KMS-11 (cell line): ENCODE results near the gene NT5DC2.

Experiments
- H2AFZ ChIP-seq: fragments of 200-600 bp; sonication (generic); 2 replicates; pipeline ENCODE4 v1.6.1; 2016; ENCODE audit warnings: antibody characterized with exemption, mixed run types, low read depth
- H3K27ac ChIP-seq: fragments of 200-600 bp; sonication (generic); 2 replicates; pipeline ENCODE4 v1.6.1; 2016; ENCODE audit warnings: mild to moderate bottlenecking, mixed run types
- H3K27me3 ChIP-seq: fragments of 200-600 bp; sonication (generic); 2 replicates; pipeline ENCODE4 v1.6.1; 2017; ENCODE audit warnings: mild to moderate bottlenecking, low read depth, mixed run types, moderate library complexity; ENCODE audit not compliant: insufficient read depth
- H3K36me3 ChIP-seq: fragments of 200-600 bp; sonication (generic); 2 replicates; pipeline ENCODE4 v1.6.1; 2017; ENCODE audit warnings: mild to moderate bottlenecking, mixed run types; ENCODE audit not compliant: insufficient read depth
- H3K4me1 ChIP-seq: fragments of 200-600 bp; sonication (generic); 2 replicates; pipeline ENCODE4 v1.6.1; 2016; ENCODE audit warnings: mild to moderate bottlenecking, low read depth, mixed run types; ENCODE audit not compliant: poor library complexity, severe bottlenecking
- H3K4me2 ChIP-seq: fragments of 200-600 bp; sonication (generic); 2 replicates; pipeline ENCODE4 v1.7.0; 2016; ENCODE audit warnings: mild to moderate bottlenecking, mixed run types
- H3K4me3 ChIP-seq: fragments of 200-600 bp; sonication (generic); IDR thresholded peaks from 2 replicates; pipeline ENCODE4 v1.6.1; 2017; ENCODE audit warnings: low read depth, low read length, mixed read lengths; ENCODE audit not compliant: insufficient read depth
- H3K79me2 ChIP-seq: fragments of 200-600 bp; sonication (generic); 2 replicates; pipeline ENCODE4 v1.6.1; 2016; ENCODE audit warnings: low read depth, mixed run types; ENCODE audit not compliant: insufficient read depth
- H3K9ac ChIP-seq: fragments of 200-600 bp; sonication (generic); 2 replicates; pipeline ENCODE4 v1.6.1; 2016; ENCODE audit warnings: mild to moderate bottlenecking, mixed run types
- H4K20me1 ChIP-seq: fragments of 200-600 bp; sonication (generic); 2 replicates; pipeline ENCODE4 v1.6.1; 2016; ENCODE audit warnings: mild to moderate bottlenecking, mixed run types; ENCODE audit not compliant: insufficient read depth
- CTCF ChIP-seq: fragments of 200-600 bp; sonication (generic); conservative IDR thresholded peaks from 2 replicates; pipeline ENCODE4 v1.6.1; 2017; ENCODE audit warnings: low read depth, mild to moderate bottlenecking, antibody characterized with exemption, low read length, moderate library complexity, mixed read lengths

NT5DC2 gene

GRCh38 chr3:52480768-52481715 lies 52.6 kb downstream of the NT5DC2 start:
- Histone ChIP-seq H3K4me2 (no peak overlapping the region), H3K27me3 (no peaks in the 10 kb centered on the region), H3K79me2 (no peaks in the 10 kb centered on the region), H3K27ac (no peak overlapping the region), H3K9ac (no peak overlapping the region), H2AFZ (no peak overlapping the region), H3K36me3 (no peaks in the 10 kb centered on the region), H4K20me1 (no peaks in the 10 kb centered on the region), H3K4me3 (no peak overlapping the region), H3K4me1 (no peaks in the 10 kb centered on the region)
- TF ChIP-seq CTCF = no peak

GRCh38 chr3:52479877-52480575 lies 53.6 kb downstream of the NT5DC2 start:
- Histone ChIP-seq H3K9ac (no peak overlapping the region), H3K4me2 (no peak overlapping the region), H3K79me2 (no peaks in the 10 kb centered on the region), H3K4me1 (no peaks in the 10 kb centered on the region), H4K20me1 (no peaks in the 10 kb centered on the region), H3K4me3 (no peak overlapping the region), H3K36me3 (no peaks in the 10 kb centered on the region), H3K27ac (no peak overlapping the region), H2AFZ (no peak overlapping the region), H3K27me3 (no peaks in the 10 kb centered on the region)
- TF ChIP-seq CTCF = no peak

GRCh38 chr3:52479037-52479876 lies 54.4 kb downstream of the NT5DC2 start:
- TF ChIP-seq CTCF = no peak
- Histone ChIP-seq H2AFZ (no peak overlapping the region), H3K9ac (no peak overlapping the region), H3K4me3 (no peak overlapping the region), H3K4me1 (no peaks in the 10 kb centered on the region), H3K27me3 (no peaks in the 10 kb centered on the region), H3K4me2 (no peak overlapping the region), H3K79me2 (no peaks in the 10 kb centered on the region), H4K20me1 (no peaks in the 10 kb centered on the region), H3K36me3 (no peaks in the 10 kb centered on the region), H3K27ac (no peak overlapping the region)

- H3K36me3 ChIP-seq = no peaks in the 10 kb centered on the region
- H2AFZ ChIP-seq = no peak overlapping the region
- no peaks in the 10 kb centered on the region for H3K4me1 ChIP-seq
- no peaks in the 10 kb centered on the region for H4K20me1 ChIP-seq
- no peak overlapping the region for H3K4me3 ChIP-seq
- no peak overlapping the region for H3K27ac ChIP-seq
- TF ChIP-seq CTCF = no peak
- no peaks in the 10 kb centered on the region for H3K27me3 ChIP-seq
- no peak overlapping the region for H3K4me2 ChIP-seq
- H3K9ac ChIP-seq = no peak overlapping the region
- H3K79me2 ChIP-seq = no peaks in the 10 kb centered on the region
Measured at GRCh38 chr3:52477796-52478095, 55.9 kb downstream of the NT5DC2 start.
